Trophoblast cell (in vitro differentiated cells and primary cell): ENCODE data around the gene OPTC.
A peak's percentile ranks its signal among the peaks of the same experiment; 100 is the strongest.

Source experiments
- DNase-seq, 2 donors: peaks; one replicate each; pipeline ENCODE4 v3.0.0-alpha.2; 2016
- H2AFZ ChIP-seq: 2 replicates; pipeline ENCODE4 v1.6.1; 2013; ENCODE audit warnings: low read length, moderate library complexity, mild to moderate bottlenecking; ENCODE audit not compliant: insufficient read depth, poor library complexity
- H2AK5ac ChIP-seq: 2 replicates; pipeline ENCODE4 v1.6.1; 2013; ENCODE audit warnings: mild to moderate bottlenecking, low read length
- H2BK120ac ChIP-seq: 2 replicates; pipeline ENCODE4 v1.6.1; 2013; ENCODE audit warnings: low read length, mild to moderate bottlenecking, moderate library complexity; ENCODE audit not compliant: insufficient read depth, poor library complexity
- H2BK12ac ChIP-seq: 2 replicates; pipeline ENCODE4 v1.6.1; 2013; ENCODE audit warnings: mild to moderate bottlenecking, low read length, moderate library complexity
- H2BK5ac ChIP-seq: 2 replicates; pipeline ENCODE4 v1.6.1; 2013; ENCODE audit warnings: low read length, low read depth, moderate library complexity, mild to moderate bottlenecking; ENCODE audit not compliant: poor library complexity
- H3K14ac ChIP-seq: 2 replicates; pipeline ENCODE4 v1.6.1; 2013; ENCODE audit warnings: mild to moderate bottlenecking, low read length
- H3K18ac ChIP-seq: 2 replicates; pipeline ENCODE4 v1.6.1; 2013; ENCODE audit warnings: mild to moderate bottlenecking, low read length
- H3K23ac ChIP-seq: 2 replicates; pipeline ENCODE4 v1.6.1; 2013; ENCODE audit warnings: low read length
- H3K27ac ChIP-seq: 2 replicates; pipeline ENCODE4 v1.5.1; 2013; ENCODE audit warnings: low read depth, mild to moderate bottlenecking, inconsistent platforms, low read length, moderate library complexity
- H3K27me3 ChIP-seq: 2 replicates; pipeline ENCODE4 v1.6.1; 2013; ENCODE audit warnings: inconsistent platforms, mild to moderate bottlenecking, low read length, moderate library complexity; ENCODE audit not compliant: insufficient read depth
- H3K36me3 ChIP-seq, 2 experiments: 1 replicate in 1 of 2; 2 replicates in 1 of 2; pipeline ENCODE4 v1.6.1; 2013; ENCODE audit warnings: low read length in 2 of 2, mild to moderate bottlenecking in 2 of 2, moderate library complexity in 1 of 2; ENCODE audit not compliant: insufficient read depth in 2 of 2, control insufficient read depth in 1 of 2
- H3K4ac ChIP-seq: 2 replicates; pipeline ENCODE4 v1.6.1; 2013; ENCODE audit warnings: low read depth, mild to moderate bottlenecking, low read length, moderate library complexity
- H3K4me1 ChIP-seq, 2 experiments: 1 replicate in 1 of 2; 2 replicates in 1 of 2; pipeline ENCODE4 v1.6.1; 2013; ENCODE audit warnings: low read length in 2 of 2, mild to moderate bottlenecking in 2 of 2, moderate library complexity in 1 of 2; ENCODE audit not compliant: insufficient read depth in 2 of 2, control insufficient read depth in 1 of 2
- H3K4me2 ChIP-seq: 2 replicates; pipeline ENCODE4 v1.6.1; 2013; ENCODE audit warnings: inconsistent platforms, mild to moderate bottlenecking, low read length, moderate library complexity
- H3K4me3 ChIP-seq: 2 replicates; pipeline ENCODE4 v1.5.1; 2013; ENCODE audit warnings: mild to moderate bottlenecking, low read depth, low read length, inconsistent platforms
- H3K79me1 ChIP-seq: one replicate; pipeline ENCODE4 v1.6.1; 2013; ENCODE audit warnings: low read length
- H3K79me2 ChIP-seq: 2 replicates; pipeline ENCODE4 v1.6.1; 2013; ENCODE audit warnings: low read length, mild to moderate bottlenecking; ENCODE audit not compliant: control insufficient read depth, insufficient read depth, poor library complexity
- H3K9ac ChIP-seq: 2 replicates; pipeline ENCODE4 v1.6.1; 2013; ENCODE audit warnings: mild to moderate bottlenecking, low read length
- H3K9me3 ChIP-seq: 2 replicates; pipeline ENCODE4 v1.6.1; 2013; ENCODE audit warnings: low read depth, mild to moderate bottlenecking, control low read depth, inconsistent platforms, low read length; ENCODE audit not compliant: insufficient read depth
- H4K12ac ChIP-seq: 2 replicates; pipeline ENCODE4 v1.6.1; 2013; ENCODE audit warnings: low read depth, mild to moderate bottlenecking, low read length, moderate library complexity
- H4K8ac ChIP-seq: 2 replicates; pipeline ENCODE4 v1.6.1; 2013; ENCODE audit warnings: low read depth, mild to moderate bottlenecking, low read length, moderate library complexity
- H4K91ac ChIP-seq: one replicate; pipeline ENCODE4 v1.6.1; 2013; ENCODE audit warnings: low read depth, mild to moderate bottlenecking, low read length, moderate library complexity
- WGBS: extraction: QIAGEN DNeasy Blood & Tissue Kit; methylation state at CpG from one replicate; pipeline ENCODE4 v1.1.7; 2013; ENCODE audit warnings: missing lambda C conversion rate; ENCODE audit not compliant: insufficient read length, insufficient coverage; ENCODE audit errors: extremely low coverage; 5-methylcytosine and 5-hydroxymethylcytosine counted together

OPTC gene

GRCh38 chr1:203523667-203524066, 29.7 kb downstream of the OPTC start:
- Histone ChIP-seq H3K4me2 (no peak overlapping the region), H3K4me1 (peaks cover 29 to 34% of the 10 kb centered on the region in 2 experiments), H2AFZ (no peak overlapping the region), H4K91ac (no peak overlapping the region), H3K4me3 (no peak overlapping the region), H3K79me1 (peaks cover 38% of the 10 kb centered on the region), H3K14ac (no peak overlapping the region), H2BK12ac (no peak overlapping the region), H4K8ac (no peak overlapping the region), H4K12ac (no peak overlapping the region), H3K4ac (no peak overlapping the region), H3K18ac (no peak overlapping the region), H2BK5ac (no peak overlapping the region), H3K9ac (no peak overlapping the region), H3K23ac (no peak overlapping the region), H3K79me2 (no peaks in the 10 kb centered on the region), H3K27ac (no peak overlapping the region), H3K27me3 (no peaks in the 10 kb centered on the region), H2BK120ac (no peak overlapping the region), H3K36me3 (no peaks in the 10 kb centered on the region), H2AK5ac (no peak overlapping the region), H3K9me3 (no peaks in the 10 kb centered on the region)
- WGBS: no CpG with 5 or more reads among the region's 6 CpGs
- DNase-seq: no peak

- Histone ChIP-seq H4K91ac (no peak overlapping the region), H2BK12ac (no peak overlapping the region), H3K27ac (no peak overlapping the region), H2AFZ (no peak overlapping the region), H4K12ac (no peak overlapping the region), H3K18ac (no peak overlapping the region), H3K4me1 (peaks cover 26 to 31% of the 10 kb centered on the region in 2 experiments), H3K14ac (no peak overlapping the region), H3K9ac (no peak overlapping the region), H2AK5ac (no peak overlapping the region), H2BK120ac (no peak overlapping the region), H3K79me2 (no peaks in the 10 kb centered on the region), H3K4me3 (no peak overlapping the region), H3K36me3 (no peaks in the 10 kb centered on the region), H3K27me3 (no peaks in the 10 kb centered on the region), H4K8ac (no peak overlapping the region), H3K9me3 (no peaks in the 10 kb centered on the region), H3K4me2 (no peak overlapping the region), H3K79me1 (peaks cover 36% of the 10 kb centered on the region), H3K23ac (no peak overlapping the region), H3K4ac (no peak overlapping the region), H2BK5ac (no peak overlapping the region)
- WGBS: no CpG with 5 or more reads among the region's 4 CpGs
- DNase-seq: peak in 1 of 2 donors; percentile 5
Observed at GRCh38 chr1:203524152-203524551, 30.2 kb downstream of the OPTC start.

- H3K9me3 ChIP-seq: no peaks in the 10 kb centered on the region
- no peak overlapping the region for H2AFZ ChIP-seq
- no peak overlapping the region for H3K23ac ChIP-seq
- no peaks in the 10 kb centered on the region for H3K79me2 ChIP-seq
- no peak overlapping the region for H3K18ac ChIP-seq
- DNase-seq: no peak
- no peak overlapping the region for H2BK120ac ChIP-seq
- no peak overlapping the region for H4K8ac ChIP-seq
- H3K79me1 ChIP-seq: peaks cover 36% of the 10 kb centered on the region
- no peak overlapping the region for H3K4me3 ChIP-seq
- H4K12ac ChIP-seq: no peak overlapping the region
- WGBS: no CpG with 5 or more reads among the region's 4 CpGs
- no peaks in the 10 kb centered on the region for H3K36me3 ChIP-seq
- peak overlapping the region; percentile 55 for H2AK5ac ChIP-seq
- no peak overlapping the region for H3K4ac ChIP-seq
- H4K91ac ChIP-seq: no peak overlapping the region
- H3K27me3 ChIP-seq: no peaks in the 10 kb centered on the region
- H2BK5ac ChIP-seq: no peak overlapping the region
- no peak overlapping the region for H3K9ac ChIP-seq
- no peak overlapping the region for H3K14ac ChIP-seq
- H2BK12ac ChIP-seq: peak overlapping the region; percentile 2
- H3K4me2 ChIP-seq: no peak overlapping the region
- H3K27ac ChIP-seq: no peak overlapping the region
- H3K4me1 ChIP-seq: peaks cover 24% of the 10 kb centered on the region in 2 experiments
Observed at GRCh38 chr1:203524824-203525223, 30.9 kb downstream of the OPTC start.

- Histone ChIP-seq H3K4ac (no peak overlapping the region), H3K4me2 (no peak overlapping the region), H3K9ac (no peak overlapping the region), H3K4me1 (peaks cover 16 to 17% of the 10 kb centered on the region in 2 experiments), H3K79me2 (no peaks in the 10 kb centered on the region), H4K12ac (no peak overlapping the region), H3K79me1 (peaks cover 30% of the 10 kb centered on the region), H3K23ac (no peak overlapping the region), H2BK120ac (peak overlapping the region; percentile 54), H3K27ac (no peak overlapping the region), H4K91ac (peak overlapping the region; percentile 72), H2BK12ac (peak overlapping the region; percentile 87), H2AK5ac (peak overlapping the region; percentile 59), H3K4me3 (no peak overlapping the region), H3K18ac (peak overlapping the region; percentile 31), H3K36me3 (no peaks in the 10 kb centered on the region), H2BK5ac (no peak overlapping the region), H4K8ac (no peak overlapping the region), H2AFZ (no peak overlapping the region), H3K14ac (peak overlapping the region; percentile 54), H3K27me3 (no peaks in the 10 kb centered on the region), H3K9me3 (no peaks in the 10 kb centered on the region)
- DNase-seq: no peak
- no CpG with 5 or more reads among the region's 3 CpGs for WGBS
Observed at GRCh38 chr1:203525685-203526084, 31.7 kb downstream of the OPTC start.
